Endothelial cell of umbilical vein (primary cell): ENCODE measurements around the gene KDM4B. TPM values are rescaled to one million over a fixed set of nuclear protein-coding genes. Genes with fewer than 3 reads are reported as not detected.
"Not testable (repeated sequence)": the region's sequence is repeated elsewhere in the genome, so short reads cannot be mapped to it uniquely, and the experiment has no call there.

Source experiments
- BruUV-seq: library from RNA; stranded (reverse); fragments of 400-500 nt; replicated peaks from 2 replicates; lab custom pipeline; 2021; lab: Mats Ljungman, UMichigan
- CTCF ChIA-PET: fragments of 300-600, 350-600 bp; sonication (Branson Sonifier 250); formaldehyde crosslinking; loops from one replicate; lab custom pipeline; 2021; ENCODE audit warnings: antibody characterized with exemption, inconsistent platforms; lab: Charles Lee
- POLR2A ChIA-PET: fragments of 300-600, 350-600 bp; sonication (Branson Sonifier 250); formaldehyde crosslinking; loops from one replicate; lab custom pipeline; 2021; ENCODE audit warnings: antibody characterized with exemption, inconsistent platforms; lab: Charles Lee
- DNase-seq: peaks from one replicate; pipeline ENCODE4 v3.0.0-alpha.2; 2011; ENCODE audit warnings: low read depth, low spot score
- FAIRE-seq: peaks from 2 replicates; lab custom pipeline; 2011; peaks lifted over from hg19 to GRCh38; lab: Jason Lieb, UNC
- H2AFZ ChIP-seq: 2 replicates; pipeline ENCODE4 v1.6.0; 2012; ENCODE audit warnings: low read depth, low read length, control low read depth, inconsistent platforms
- H3K27ac ChIP-seq: 2 replicates; pipeline ENCODE4 v1.5.1; 2011; ENCODE audit warnings: low read depth, mild to moderate bottlenecking, control low read depth, low read length, moderate library complexity; ENCODE audit not compliant: insufficient read depth
- H3K27me3 ChIP-seq, 2 experiments: 2 replicates each; pipeline versions ENCODE4 v1.6.0 to v1.6.1; 2011; ENCODE audit warnings: low read length in 2 of 2, mixed read lengths in 1 of 2; ENCODE audit not compliant: control insufficient read depth in 2 of 2, insufficient read depth in 2 of 2
- H3K36me3 ChIP-seq, 2 experiments: 2 replicates in 1 of 2; 3 replicates in 1 of 2; pipeline ENCODE4 v1.5.1; 2011; ENCODE audit warnings: low read length in 2 of 2, mild to moderate bottlenecking in 1 of 2, moderate library complexity in 1 of 2; ENCODE audit not compliant: control insufficient read depth in 2 of 2, insufficient read depth in 2 of 2; ENCODE audit errors: extremely low read depth in 1 of 2
- H3K4me1 ChIP-seq: 3 replicates; pipeline ENCODE4 v1.5.1; 2011; ENCODE audit warnings: mild to moderate bottlenecking, low read length; ENCODE audit not compliant: control insufficient read depth, insufficient read depth; ENCODE audit errors: extremely low read depth
- H3K4me2 ChIP-seq: 2 replicates; pipeline ENCODE4 v1.6.1; 2011; ENCODE audit warnings: low read length, control low read depth, mixed read lengths; ENCODE audit not compliant: insufficient read depth
- H3K4me3 ChIP-seq, 3 experiments: fragments of 200-600 bp in 1 of 3; sonication (generic), shearing (Covaris generic) in 1 of 3; replicated peaks in 1 of 3; 2 replicates each; pipeline ENCODE4 v1.5.1; 2011 to 2016; ENCODE audit warnings: control low read depth in 3 of 3, low read length in 3 of 3, mild to moderate bottlenecking in 2 of 3, inconsistent platforms in 1 of 3, low read depth in 1 of 3, moderate library complexity in 1 of 3; ENCODE audit not compliant: insufficient read depth in 1 of 3
- H3K79me2 ChIP-seq: 2 replicates; pipeline ENCODE4 v1.6.0; 2012; ENCODE audit warnings: low read length, inconsistent platforms; ENCODE audit not compliant: control insufficient read depth, insufficient read depth
- H3K9ac ChIP-seq: replicated peaks from 2 replicates; pipeline ENCODE3; 2011; ENCODE audit warnings: low read length, control low read depth; ENCODE audit not compliant: insufficient read depth; ENCODE audit errors: extremely low read depth
- H3K9me1 ChIP-seq: replicated peaks from 3 replicates; pipeline ENCODE4 v1.6.0; 2011; ENCODE audit warnings: mild to moderate bottlenecking, low read length; ENCODE audit not compliant: control insufficient read depth, insufficient read depth; ENCODE audit errors: extremely low read depth
- H3K9me3 ChIP-seq: replicated peaks from 2 replicates; pipeline ENCODE4 v1.5.1; 2012; ENCODE audit warnings: low read length, inconsistent platforms; ENCODE audit not compliant: control insufficient read depth, insufficient read depth
- H4K20me1 ChIP-seq: replicated peaks from 2 replicates; pipeline ENCODE3; 2011; ENCODE audit warnings: mild to moderate bottlenecking, low read length; ENCODE audit not compliant: control insufficient read depth, insufficient read depth; ENCODE audit errors: extremely low read depth
- CTCF ChIP-seq, 2 donors: IDR thresholded peaks; 1 replicate in 1 of 2; 2 replicates in 1 of 2; pipeline ENCODE4 v1.5.1; 2011; ENCODE audit warnings: low read length in 2 of 2, mild to moderate bottlenecking in 2 of 2, moderate library complexity in 2 of 2, control low read depth in 1 of 2, inconsistent platforms in 1 of 2, low read depth in 1 of 2; ENCODE audit not compliant: insufficient read depth in 1 of 2; ENCODE audit errors: extremely low read depth in 1 of 2
- EZH2 ChIP-seq: IDR thresholded peaks from 2 replicates; pipeline ENCODE4 v1.6.1; 2012; ENCODE audit warnings: borderline replicate concordance, low read depth, mild to moderate bottlenecking, moderate library complexity, low read length, inconsistent platforms; ENCODE audit not compliant: severe bottlenecking
- FOS ChIP-seq: IDR thresholded peaks from 2 replicates; pipeline ENCODE4 v1.6.1; 2011; ENCODE audit warnings: mild to moderate bottlenecking, low read length, moderate library complexity, borderline replicate concordance; ENCODE audit not compliant: insufficient read depth
- GATA2 ChIP-seq: IDR thresholded peaks from 2 replicates; pipeline ENCODE4 v1.7.0; 2011; ENCODE audit warnings: low read depth, mild to moderate bottlenecking, moderate library complexity, mixed read lengths, low read length; ENCODE audit not compliant: insufficient read length, insufficient read depth
- JUN ChIP-seq: IDR thresholded peaks from 2 replicates; pipeline ENCODE4 v1.6.1; 2011; ENCODE audit warnings: borderline replicate concordance, low read depth; ENCODE audit not compliant: insufficient read length, insufficient read depth
- MAX ChIP-seq: IDR thresholded peaks from 2 replicates; pipeline ENCODE4 v1.6.1; 2011; ENCODE audit not compliant: insufficient read depth, insufficient read length
- MYC ChIP-seq: IDR thresholded peaks from one replicate; pipeline ENCODE4 v1.6.1; 2011; ENCODE audit warnings: mild to moderate bottlenecking, low read depth, low read length
- POLR2A ChIP-seq: IDR thresholded peaks from 2 replicates; pipeline ENCODE4 v1.6.1; 2012; ENCODE audit warnings: low read depth, mild to moderate bottlenecking, control low read depth, low read length
- POLR2AphosphoS5 ChIP-seq: IDR thresholded peaks from 2 replicates; pipeline ENCODE4 v1.6.1; 2012; ENCODE audit warnings: low read depth, mild to moderate bottlenecking, control low read depth, low read length, moderate library complexity; ENCODE audit not compliant: insufficient read depth
- dilution Hi-C: fragments of 300-500 bp; cut with MboI; formaldehyde crosslinking; loops from one replicate; pipeline ENCODE4 v1.15.0; 2019; ENCODE audit warnings: low sequenced_read_pairs; ENCODE audit not compliant: extremely low pct_ligation_motif_present
- intact Hi-C: fragments of 100-400 bp; cut with micrococcal nuclease; formaldehyde crosslinking; loops from one replicate; pipeline ENCODE4 v1.10.0; 2022
- polyA plus RNA-seq, 4 experiments: library from polyadenylated mRNA; depleted of rRNA in 3 of 4; stranded (reverse) in 3 of 4; unstranded in 1 of 4; fragments of >200 nt; gene quantifications; 2 replicates each; pipeline versions ENCODE4 v1.2.1 to v1.2.3, GENCODE V29; 2011 to 2012; ENCODE audit warnings: missing spikeins in 1 of 4
- total RNA-seq: library from RNA; stranded (reverse); gene quantifications from 2 replicates; pipeline ENCODE4 v1.2.3, GENCODE V29; 2021

KDM4B gene
- total and polyA plus RNA-seq, 2 donors (not counting 3 experiments of a cell fraction or from before 2014, with no cell fraction given): 12.4 to 37.2 TPM

GRCh38 chr19:4952945-4953344, 16.0 kb upstream of the KDM4B start:
- peaks cover 0 to 6% of the 10 kb centered on the region in 2 experiments for H3K36me3 ChIP-seq
- H3K9me1 ChIP-seq: no peaks in the 10 kb centered on the region
- H3K79me2 ChIP-seq: no peaks in the 10 kb centered on the region
- no peak overlapping the region for H3K4me2 ChIP-seq
- H3K4me3 ChIP-seq: no peak overlapping the region
- H3K9me3 ChIP-seq: no peaks in the 10 kb centered on the region
- no peaks in the 10 kb centered on the region for H3K4me1 ChIP-seq
- H3K9ac ChIP-seq: no peak overlapping the region
- dilution Hi-C loops (no loop called here), intact Hi-C loops (no loop called here)
- BruUV-seq: no TSS peak
- H4K20me1 ChIP-seq: no peaks in the 10 kb centered on the region
- TF ChIP-seq JUN (no peak), GATA2 (no peak), EZH2 (no peak), POLR2A (no peak), POLR2AphosphoS5 (no peak), MAX (no peak), FOS (no peak), MYC (no peak), CTCF (IDR thresholded peaks at IDR 0.05; ENCODE audit: extremely low read depth in 1 of 2, insufficient read depth in 1 of 2, low read depth in 1 of 2, low read length in 2 of 2) (no peak)
- DNase-seq (no peak), FAIRE-seq (no peak)
- H3K27ac ChIP-seq: no peak overlapping the region
- POLR2A ChIA-PET: no interaction called here
- H2AFZ ChIP-seq: no peak overlapping the region
- CTCF ChIA-PET: interaction anchor here (1.4 to 1.8 kb wide), 2 partner anchors 15 to 20 kb away, joined by 3 to 4 read pairs; no protein-coding TSS in a partner anchor
- H3K27me3 ChIP-seq: no peaks in the 10 kb centered on the region

- H3K4me3 ChIP-seq, POLR2A ChIA-PET, H4K20me1 ChIP-seq, H3K79me2 ChIP-seq, H2AFZ ChIP-seq, H3K4me1 ChIP-seq, DNase-seq, FAIRE-seq, H3K27me3 ChIP-seq, H3K9me3 ChIP-seq, dilution Hi-C loops, CTCF ChIA-PET, intact Hi-C loops, H3K27ac ChIP-seq, H3K36me3 ChIP-seq, BruUV-seq, H3K9me1 ChIP-seq, H3K9ac ChIP-seq, H3K4me2 ChIP-seq: not testable (repeated sequence)
Measured at GRCh38 chr19:4954320-4955149, 14.4 kb upstream of the KDM4B start.
